ENCODE data around the gene SAMD4A.

SAMD4A gene, protein sequence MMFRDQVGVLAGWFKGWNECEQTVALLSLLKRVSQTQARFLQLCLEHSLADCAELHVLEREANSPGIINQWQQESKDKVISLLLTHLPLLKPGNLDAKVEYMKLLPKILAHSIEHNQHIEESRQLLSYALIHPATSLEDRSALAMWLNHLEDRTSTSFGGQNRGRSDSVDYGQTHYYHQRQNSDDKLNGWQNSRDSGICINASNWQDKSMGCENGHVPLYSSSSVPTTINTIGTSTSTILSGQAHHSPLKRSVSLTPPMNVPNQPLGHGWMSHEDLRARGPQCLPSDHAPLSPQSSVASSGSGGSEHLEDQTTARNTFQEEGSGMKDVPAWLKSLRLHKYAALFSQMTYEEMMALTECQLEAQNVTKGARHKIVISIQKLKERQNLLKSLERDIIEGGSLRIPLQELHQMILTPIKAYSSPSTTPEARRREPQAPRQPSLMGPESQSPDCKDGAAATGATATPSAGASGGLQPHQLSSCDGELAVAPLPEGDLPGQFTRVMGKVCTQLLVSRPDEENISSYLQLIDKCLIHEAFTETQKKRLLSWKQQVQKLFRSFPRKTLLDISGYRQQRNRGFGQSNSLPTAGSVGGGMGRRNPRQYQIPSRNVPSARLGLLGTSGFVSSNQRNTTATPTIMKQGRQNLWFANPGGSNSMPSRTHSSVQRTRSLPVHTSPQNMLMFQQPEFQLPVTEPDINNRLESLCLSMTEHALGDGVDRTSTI

DNA sequence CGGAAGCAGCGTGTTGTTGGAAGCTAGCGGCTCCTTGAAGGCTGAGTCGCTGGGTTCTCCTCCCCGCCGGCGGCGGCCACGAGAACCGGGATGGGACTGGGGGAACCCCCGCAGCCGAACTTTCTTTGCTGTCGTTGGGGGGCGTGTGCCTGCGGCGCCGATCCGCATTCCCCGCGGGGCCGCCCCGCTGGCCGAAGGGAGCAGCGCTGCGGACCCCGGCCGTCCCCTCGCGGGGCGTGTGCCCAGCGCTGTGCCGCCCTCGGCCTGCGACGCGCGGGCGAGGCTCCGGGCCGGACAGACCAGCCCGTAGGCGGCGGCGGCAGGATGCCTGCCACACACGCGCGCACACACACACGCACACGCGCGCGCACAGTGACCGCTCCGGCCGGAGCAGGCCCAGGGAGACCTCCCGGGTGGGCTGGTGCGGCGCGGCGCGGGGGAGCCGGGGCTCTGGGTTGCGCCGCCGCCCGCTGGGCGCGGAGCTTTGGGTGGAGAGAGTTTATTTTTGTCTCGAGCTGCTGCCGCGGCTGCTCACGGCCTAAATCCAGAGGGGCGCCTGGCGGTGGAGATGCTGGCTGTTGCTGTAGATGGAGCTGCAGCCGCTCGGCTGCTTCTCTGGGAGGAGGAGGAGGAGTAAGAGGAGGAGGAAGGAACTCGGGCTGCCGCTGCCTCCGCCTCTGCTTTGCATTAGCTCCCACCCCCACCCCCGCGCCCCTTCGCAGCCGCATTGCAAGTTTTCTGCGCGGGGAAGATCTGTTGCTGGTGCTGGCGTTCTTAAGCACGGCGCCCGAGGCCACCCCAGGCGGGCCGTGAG lies at the start of gene SAMD4A:
Gene SAMD4A (plus strand): TSS at position 719 of the 814 bp plus-strand sequence. CDS start 789 bp downstream, outside the sequence.
- DNase-seq, result peak; percentile 63

DNA sequence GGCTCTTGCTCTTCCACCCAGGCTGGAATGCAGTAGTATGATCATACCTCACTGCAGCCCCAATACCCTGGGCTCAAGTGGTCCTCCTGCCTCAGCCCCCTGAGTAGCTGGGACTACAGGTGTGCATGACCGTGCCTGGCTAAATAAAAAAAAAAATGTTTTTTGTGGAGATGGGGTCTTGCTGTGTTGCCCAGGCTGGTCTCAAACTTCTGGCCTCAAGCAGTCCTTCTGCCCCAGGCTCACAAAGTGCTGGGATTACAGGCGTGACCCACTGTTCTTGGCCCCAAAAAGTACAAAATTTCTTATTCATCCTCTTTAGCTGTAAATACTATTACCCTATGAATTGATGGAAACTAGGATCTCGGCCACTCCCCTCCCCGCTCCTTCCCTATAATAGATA lies 42.5 kb upstream of the SAMD4A start:
- DNase-seq, result no peak

DNA sequence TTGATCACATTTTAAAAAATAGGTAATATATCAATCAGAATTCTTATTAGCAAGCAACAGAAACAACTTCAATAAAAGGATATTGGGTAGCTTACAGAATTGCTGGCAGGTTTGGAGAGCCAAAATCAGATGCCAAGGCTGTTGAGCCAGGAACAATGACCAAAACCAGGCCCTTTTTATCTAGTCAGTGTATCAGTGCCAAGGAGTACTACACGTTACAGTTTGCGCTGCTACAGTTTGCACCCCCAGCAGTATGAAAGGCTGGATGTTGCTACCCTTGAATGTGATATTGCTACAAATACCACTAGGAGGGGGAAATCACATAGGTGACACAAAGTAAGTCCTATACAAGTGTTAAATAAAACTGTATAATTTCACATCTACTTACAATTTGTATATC lies 38.0 kb upstream of the SAMD4A start:
- no peak for DNase-seq

DNA sequence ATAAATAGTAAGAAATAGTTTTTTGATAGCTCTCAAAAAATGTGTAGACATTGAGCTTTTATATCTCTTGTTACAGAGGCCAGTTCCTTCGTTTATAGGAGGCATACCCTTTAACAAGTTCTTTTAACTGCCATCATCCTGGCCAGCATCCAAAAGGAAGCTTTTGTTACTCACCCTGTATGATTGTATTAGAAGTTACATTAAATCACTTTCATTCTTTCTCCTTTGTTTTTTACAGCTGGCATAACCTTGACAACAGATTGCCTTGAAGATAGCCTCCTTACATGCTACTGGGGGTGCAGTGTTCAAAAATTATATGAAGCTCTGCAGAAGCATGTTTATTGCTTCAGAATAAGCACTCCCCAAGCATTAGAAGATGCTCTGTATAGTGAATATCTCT lies 37.1 kb upstream of the SAMD4A start:
- no peak for DNase-seq

DNA sequence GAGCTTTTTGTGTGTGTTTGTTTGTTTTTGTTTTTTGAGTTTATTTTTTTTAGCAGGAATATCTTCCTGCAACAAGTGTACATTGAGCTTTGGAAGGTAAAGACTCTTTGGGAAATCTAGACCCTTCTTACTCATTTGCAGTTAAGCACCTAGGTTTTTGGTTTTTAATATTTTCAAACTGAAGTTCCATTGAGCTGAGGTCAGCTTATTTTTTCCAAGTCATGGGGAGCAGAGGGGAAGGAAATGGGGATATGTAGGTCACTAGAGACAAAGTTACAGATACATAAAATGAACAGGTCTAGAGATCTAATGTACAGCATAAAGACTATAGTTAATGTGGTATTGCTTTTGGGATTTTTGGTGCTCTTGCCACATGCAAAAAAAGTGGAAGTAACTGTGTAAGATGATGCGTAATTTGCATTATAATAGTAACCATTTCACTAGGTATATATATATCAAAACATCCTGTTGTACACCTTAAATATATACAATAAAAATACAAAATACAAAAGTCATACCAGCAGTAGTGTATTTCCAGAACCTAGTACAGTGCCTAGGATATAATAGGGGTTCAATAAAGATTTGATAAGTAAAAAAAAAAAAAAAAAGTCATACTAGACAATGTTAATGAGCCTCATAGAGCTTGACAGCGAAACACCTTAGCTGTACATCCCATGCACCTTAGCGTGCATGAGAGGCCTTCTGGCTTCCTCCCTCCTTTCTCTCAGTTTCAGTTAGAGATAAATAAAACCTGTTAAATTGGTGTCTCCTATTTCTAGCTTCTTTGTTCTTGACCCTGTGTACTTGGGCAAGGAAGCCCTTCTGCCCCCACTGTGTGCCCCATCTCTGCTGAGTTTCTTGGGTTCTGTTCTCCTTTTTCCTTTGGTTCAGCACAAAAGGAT lies 34.6 kb upstream of the SAMD4A start:
- DNase-seq, result no peak

DNA sequence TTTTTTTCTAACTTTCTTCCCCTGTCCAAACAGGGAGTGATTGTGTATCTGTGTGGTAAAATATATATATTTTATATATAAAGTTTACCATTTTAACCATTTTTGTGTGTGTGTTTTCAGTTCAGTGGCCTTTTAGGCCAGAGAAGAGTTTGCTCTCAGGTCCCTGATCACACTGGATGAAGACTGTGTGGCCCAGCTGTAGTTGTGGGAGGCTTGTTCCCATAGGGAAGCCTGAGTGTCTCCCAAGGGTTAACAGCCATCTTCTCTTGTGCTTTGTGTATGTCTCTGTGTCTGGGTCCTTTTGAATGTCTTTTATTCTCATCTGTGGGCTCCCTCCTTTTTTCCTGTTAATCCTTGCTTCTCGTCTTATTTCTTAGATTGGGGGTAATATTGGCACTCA lies 33.8 kb upstream of the SAMD4A start:
- DNase-seq, result no peak

DNA sequence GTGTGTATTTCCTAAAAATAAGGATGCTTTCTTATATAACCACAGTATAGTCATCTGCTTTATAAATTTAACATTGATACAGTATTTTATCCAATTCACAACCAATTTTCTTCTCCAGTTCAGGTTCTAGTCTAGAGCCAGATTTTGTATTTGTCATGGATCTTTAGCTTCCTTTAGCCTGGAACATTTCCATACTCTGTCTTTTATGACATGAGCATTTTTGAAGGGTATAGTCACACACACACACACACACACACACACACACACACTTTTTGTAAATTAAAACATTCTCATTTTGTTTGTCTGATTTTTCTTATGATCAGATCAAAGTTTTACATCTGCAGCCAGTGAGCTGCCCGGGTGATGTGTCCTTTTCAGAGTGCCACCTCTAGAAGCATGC lies 31.8 kb upstream of the SAMD4A start:
- DNase-seq, result no peak

DNA sequence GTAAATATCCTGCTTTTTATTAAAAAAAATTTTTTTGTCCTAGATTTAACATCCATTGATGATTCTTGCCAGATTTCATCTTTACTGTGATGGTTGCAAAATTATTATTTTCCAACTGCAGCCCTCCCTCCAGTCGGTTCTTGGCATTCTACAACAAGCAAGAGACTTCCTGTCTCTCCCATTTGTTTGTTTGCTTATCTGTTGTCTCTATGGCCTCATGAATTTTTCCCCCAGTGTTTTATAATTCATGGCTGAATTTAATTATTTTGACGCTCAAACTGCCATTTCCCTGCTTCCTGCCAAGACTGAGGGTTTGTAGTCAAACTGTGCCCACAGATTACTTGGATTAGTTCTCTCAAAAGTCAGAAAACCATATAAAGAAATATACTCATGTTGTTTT lies 31.3 kb upstream of the SAMD4A start:
- DNase-seq, result no peak

DNA sequence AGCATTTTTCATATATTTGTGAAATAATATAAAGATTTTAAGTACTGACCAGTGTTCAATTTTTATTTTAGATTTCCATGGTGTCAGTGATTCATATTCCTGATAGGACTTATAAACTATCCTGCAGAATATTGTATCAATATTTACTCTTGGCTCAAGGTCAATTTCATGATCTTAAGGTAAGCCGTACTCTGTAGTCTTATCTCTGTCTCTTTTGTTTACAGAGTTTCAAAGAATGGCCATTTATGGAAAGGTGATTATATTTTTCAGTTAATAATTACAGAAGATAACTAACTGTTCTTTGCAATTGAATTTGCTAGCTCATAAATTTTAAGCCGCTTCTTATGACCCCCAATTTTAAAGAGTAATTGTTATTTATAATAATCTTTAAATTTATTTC lies 29.3 kb upstream of the SAMD4A start:
- DNase-seq, result no peak

DNA sequence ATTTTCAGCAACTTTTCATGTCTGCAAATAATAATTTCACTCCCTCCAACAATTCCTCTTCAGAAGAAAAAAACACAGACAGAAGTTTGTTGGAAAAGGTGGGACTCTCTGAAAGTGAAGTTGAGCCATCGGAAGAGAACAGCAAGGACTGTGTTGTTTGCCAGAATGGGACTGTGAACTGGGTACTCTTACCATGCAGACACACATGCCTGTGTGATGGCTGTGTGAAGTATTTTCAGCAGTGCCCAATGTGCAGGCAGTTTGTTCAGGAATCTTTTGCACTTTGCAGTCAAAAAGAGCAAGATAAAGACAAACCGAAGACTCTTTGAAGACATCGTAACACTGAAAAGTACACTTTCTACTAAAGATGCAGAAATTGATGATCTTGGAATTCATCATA lies 28.9 kb upstream of the SAMD4A start:
- no peak for DNase-seq

DNA sequence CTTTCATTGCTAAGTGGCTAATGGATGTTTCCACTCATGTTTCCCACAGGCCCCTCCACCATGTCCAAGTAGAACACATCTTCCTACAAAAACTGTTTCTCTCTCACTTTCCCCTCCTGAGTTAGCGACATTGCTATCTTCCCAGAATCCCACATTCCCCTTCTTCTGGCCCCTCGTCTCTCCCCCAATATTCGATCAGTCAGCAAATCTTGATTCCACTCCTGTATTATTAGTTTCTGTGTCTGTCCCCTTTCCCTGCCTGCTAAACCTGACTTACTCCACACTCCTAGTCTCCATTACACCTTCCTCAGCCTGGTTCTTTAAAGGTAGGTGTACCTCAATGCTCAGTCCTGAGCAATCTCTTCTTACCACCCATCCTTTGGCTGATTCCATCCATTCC lies 19.3 kb upstream of the SAMD4A start:
- DNase-seq, result no peak

DNA sequence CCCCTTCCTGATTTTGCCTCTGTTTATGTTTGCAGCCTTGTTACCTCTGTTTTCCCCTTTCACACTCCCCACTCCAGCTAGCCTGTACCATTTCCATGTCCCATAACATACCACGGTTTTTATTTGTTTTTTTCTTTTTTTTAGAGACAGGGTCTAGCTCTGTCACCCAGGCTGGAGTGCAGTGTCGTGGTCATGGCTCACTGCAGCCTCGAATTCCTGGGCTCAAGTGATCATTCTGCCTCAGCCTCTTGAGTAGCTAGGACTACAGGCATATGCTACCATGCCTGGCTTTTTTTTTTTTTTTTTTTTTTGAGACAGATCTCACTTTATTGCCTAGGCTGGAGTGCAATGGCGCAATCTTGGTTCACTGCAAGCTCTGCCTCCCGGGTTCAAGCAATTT lies 18.4 kb upstream of the SAMD4A start:
- no peak for DNase-seq

DNA sequence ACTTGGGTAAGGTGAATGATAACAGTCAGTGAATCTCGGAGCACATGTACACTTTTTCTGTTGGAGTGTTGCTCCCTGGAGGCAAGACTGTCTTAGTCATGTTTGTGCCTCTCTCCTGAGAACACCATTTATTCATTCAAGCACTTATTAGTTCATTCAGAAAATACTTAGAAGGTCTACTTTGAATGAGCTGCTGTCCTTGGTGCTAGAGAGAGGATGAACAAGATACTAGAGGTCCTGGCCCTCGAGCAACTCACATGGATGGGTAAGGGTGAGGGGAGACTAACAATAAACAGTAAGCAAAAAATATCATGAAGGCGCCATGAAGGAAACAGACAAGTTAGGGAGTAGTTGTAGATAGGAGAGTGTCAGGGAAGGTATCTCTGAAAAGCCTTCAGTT lies 17.1 kb upstream of the SAMD4A start:
- no peak for DNase-seq

DNA sequence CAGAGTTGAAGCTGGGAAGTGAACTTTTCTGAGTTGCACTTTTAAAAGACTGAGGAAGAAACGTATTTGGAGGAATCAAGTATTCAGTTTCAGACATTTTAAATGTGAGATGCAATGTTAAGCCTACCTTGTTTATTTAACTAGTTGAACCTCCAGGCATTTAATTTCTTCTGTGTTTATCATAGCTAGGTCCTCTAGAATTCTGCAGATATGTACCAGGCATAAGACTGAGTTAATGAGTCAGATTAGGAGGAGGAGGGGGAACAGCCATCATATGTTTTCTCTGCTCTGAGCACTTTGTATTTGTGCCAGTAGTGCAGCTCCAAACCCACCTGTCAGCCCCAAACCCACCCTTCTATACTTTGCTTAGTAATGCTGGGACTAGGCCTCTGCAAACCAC lies 16.4 kb upstream of the SAMD4A start:
- DNase-seq, result no peak

DNA sequence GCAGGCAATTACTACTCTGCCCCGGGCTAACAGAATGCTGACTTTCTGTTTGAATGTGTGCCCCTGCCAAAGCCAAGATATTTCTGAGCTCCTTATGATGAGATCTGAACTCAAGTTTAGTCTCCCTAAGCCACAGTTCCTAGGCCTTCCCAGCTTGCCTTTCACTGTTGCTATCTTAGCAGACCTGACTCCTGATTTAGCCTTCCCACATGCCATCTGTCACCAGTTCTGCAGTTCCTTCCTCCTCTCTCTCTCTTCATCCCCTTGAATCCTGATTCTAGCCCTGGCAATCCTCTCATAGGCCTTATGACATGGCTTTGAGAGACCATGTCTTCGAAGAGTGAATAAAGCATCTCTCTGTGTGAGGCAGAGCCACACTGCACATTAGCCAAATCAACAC lies 12.5 kb upstream of the SAMD4A start:
- no peak for DNase-seq

DNA sequence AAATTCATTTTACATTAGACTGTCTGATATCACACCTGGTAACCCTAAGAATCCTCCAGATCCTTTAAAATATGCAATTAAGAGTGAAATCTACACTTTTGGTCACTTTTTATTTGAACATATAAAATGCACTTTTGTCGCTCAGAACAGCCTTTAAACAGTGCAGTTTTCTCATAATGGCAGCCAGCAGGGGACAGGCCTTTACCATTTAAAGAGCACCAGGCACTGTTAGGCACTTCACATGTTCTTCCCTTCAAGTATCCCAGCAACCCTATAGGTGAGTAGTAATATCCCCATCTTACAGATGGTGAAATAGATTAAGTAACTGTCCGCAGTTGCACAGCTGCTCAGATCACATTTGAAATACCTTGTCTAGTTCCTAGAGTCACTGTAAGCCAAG lies 11.3 kb upstream of the SAMD4A start:
- no peak for DNase-seq

DNA sequence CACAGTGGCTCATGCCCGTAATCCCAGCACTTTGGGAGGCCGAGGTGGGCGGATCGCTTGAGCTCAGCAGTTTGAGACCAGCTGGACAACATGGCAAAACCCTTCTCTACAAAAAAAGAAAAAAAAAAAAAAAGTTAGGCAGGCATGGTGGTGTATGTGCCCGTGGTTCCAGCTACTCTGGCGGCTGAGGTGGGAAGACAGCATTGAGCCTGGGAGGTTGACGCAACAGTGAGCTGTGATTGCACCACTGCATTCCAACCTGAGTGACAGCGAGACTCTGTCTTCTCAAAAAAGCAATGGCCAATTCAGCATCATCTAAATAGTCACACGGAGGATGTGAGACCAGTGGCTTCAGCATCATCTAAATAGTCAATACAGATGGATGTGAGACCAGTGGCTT lies 10.4 kb upstream of the SAMD4A start:
- no peak for DNase-seq

DNA sequence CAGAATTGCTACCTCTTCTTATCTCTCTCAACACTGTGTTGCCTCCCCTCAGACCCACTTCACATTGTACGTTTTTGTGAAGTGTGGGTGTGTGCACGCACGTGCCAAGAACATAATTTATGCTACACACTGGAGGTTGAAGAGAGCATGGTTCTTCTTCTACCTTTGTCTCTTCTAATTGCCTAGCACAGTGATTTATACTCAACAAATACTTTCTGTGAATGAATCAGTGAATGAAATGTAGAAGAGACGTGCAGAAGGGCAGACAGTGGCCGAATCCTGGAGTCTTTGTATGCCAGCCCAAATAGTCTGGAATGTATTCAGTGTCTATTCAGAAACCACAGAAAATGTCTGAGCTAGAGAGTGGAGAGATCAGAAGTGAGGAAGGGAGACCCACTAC lies 4.6 kb upstream of the SAMD4A start:
- no peak for DNase-seq

DNA sequence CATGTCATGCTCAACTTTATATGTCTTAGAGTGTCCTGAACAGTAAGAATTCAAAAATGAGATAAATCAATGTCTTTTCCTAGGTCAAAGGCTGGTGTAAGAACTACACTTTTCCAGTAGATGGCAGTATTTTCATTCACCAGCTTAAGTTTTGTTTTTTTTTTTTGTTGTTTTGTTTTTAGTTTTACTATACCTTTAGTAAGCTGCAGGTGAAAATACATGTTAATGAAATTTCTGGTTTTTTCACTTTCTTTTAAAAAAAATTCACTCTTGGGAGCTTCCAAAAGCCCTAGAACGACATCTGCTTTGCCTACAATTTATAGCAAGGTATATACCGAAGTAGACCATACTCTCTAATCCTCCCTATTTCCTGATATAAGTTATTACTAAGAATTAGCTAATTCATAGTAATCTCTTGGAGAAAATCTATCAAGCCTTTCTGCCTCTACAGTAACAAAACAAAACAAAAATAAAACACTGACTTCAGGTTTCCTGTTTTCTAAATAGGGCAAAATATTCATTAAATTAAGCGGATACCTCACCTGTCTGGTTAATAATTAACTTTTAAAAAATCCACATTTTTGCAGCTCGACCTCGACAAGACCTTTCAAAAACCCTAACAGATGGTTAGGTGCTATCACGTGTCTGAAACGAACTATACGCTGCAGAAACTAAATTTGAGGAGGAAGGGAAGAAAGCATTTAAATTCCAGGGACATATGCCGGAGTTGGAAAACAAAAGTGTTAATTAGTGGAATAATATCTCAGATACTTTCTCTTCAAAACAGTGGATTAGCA lies 2.7 kb upstream of the SAMD4A start:
- no peak for DNase-seq

DNA sequence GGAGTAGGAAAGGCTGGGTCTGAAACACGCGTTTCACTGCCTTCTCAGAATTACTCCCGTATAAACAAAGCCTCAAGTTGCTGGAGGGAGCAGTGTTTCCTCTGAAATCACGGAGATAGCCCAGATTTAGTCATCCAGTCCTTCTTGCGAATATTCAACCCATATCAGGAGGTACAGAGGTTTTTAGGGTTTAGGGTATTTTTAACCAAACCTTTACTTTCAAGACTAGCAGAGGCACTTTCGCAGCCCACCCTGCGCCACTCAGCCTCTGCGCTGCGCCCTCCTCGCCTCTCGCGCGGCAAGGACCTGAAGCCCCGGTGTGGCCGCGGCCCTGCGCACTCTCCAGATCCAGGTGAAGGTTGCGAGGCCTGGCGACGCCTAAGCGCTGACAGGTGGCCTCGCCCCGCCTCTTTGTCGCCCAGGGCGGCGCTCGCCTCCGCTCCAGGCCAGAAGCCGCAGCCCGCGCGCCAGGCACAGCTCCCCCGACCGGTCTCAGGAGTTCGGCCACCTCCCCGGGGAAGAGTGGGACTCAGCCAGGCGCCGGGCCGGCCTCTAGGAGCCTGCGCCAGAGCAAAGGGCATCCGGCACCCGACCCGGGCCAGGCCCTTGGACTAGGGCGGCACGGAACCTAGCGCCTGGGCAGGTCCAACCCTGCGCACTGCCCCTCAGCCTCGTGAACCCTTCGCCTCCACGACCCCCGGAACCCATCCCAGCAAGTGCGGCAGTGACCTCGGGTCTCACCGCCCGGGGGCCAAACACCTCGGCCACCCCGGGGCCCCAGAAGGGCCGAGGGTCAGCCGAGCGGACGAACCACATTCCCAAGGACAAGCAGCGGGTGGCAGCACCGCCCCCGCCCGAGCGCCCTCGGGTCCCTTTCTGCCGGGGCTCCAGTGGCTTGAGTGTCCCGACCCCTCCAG lies 1.8 kb upstream of the SAMD4A start:
- peak; percentile 63 for DNase-seq
